Dermis lymphatic vessel endothelial cell (primary cell): Measurements from ENCODE around the gene TRAPPC3L. TPM values are rescaled to one million over a fixed set of nuclear protein-coding genes. Genes with fewer than 3 reads are reported as not detected.

Experiments
- total RNA-seq: library from RNA; depleted of rRNA; stranded (reverse); fragments of >200 nt; gene quantifications from 2 replicates; pipeline ENCODE4 v1.2.1, GENCODE V29; 2014

TRAPPC3L gene
- 0.11 and 0.34 TPM in 2 replicates for total RNA-seq

DNA sequence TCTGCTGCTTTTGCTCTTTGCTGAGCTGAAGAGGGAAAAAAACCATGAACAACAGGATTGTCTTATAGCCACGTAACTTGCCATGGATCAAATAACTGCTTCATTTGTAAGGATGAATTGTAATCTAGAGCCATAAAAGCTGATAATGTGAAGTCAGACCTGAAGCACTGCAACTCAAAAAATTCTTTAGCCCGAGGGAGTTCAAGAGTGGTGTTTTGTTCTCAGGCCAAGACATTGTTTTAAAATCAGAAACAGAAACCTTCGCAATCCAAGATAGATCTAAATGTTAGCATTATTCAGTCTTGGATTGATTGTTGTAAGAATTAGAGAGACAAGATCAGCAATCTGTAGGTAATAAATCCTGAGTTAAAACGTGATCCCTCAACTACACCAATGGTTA is at the start of gene TRAPPC3L:
TRAPPC3L (minus strand) TSS at position 34 of the 400 bp plus-strand sequence. CDS start 170 bp downstream, outside the sequence.

DNA sequence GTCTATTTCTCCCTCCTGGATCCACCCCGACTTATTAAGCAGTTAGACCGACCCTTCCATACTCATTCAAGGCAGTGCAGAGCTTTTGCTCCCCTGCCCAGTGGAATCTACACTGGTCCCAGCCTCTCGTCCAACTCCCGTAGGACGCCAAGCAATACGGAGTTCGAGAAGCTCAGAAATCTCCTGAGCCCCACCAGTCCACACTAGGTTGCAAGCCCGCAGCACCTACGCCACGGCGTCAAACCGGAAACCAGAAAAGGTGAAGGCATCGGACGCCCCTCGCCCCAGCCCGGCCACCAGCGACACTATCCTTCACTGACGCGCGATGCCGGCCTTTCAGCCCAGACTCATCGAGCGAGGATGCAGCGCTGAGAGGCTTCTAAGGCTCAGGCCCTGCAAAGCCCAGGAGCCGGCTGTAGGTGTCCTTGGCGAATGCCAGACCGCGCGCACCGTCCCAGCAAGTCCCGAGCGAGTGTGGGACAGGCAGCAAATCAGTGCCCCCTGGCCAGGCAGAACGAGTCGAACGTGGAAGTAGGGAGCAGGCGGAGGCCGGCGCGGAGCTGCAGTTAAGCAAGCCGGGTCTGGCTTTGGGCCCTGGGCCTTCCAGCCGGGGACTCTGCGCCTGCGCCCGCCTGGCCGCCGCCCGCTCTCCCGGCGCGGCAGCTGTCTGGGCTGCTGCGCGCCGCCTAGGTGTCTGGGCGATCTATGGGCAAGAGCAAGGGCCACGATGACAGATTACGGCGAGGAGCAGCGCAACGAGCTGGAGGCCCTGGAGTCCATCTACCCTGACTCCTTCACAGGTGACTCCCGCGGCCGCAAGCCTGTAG is 25.6 kb upstream of the TRAPPC3L start, which contains the start of gene RWDD1:
RWDD1 (plus strand) TSS at position 649 of the 827 bp plus-strand sequence; CDS start at position 728, 79 bp downstream.

DNA sequence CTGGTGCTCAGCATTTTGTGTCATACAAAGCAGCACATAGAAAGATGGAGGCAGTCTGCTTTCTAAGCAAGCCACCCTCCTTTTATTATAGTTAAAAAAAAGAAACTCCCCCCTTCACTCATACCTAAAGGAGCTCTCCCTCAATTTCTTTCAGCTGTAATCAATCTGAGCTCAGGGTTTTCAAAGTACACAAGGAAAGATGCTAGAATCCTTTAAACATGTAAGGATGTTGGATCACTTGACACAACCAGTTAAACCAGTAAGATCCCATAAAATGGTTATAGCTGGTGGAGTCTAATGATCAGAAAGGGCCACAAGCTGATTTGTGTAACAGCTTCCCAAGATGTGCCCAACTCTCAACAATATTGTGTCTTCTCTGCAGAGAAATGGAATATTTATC is 8.0 kb upstream of the TRAPPC3L start, which contains the start of gene CALHM4:
CALHM4 (plus strand) TSS at position 301 of the 400 bp plus-strand sequence; CDS start at position 344, 43 bp downstream.

DNA sequence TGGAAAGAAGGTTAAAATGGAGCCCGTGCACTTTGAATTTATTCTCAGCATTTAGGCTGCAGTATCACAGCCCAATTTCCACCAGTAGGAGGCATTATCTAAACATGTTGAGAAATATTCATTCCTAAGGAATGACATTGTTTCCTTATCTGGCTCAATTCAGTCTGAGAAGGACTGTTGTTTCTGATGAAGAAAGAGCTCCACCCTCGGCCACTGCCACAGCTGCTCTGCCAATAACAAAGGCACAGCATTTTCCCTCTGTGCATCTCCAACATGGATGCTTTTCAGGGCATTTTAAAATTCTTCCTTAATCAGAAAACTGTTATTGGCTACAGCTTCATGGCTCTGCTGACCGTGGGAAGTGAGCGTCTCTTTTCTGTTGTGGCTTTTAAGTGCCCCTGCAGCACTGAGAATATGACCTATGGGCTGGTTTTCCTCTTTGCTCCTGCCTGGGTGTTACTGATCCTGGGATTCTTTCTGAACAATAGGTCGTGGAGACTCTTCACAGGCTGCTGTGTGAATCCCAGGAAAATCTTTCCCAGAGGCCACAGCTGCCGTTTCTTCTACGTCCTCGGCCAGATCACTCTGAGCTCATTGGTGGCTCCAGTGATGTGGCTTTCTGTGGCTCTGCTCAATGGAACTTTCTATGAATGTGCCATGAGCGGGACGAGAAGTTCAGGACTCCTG is 33.9 kb downstream of the TRAPPC3L start, which contains the start of gene CALHM5:
CALHM5 (plus strand) TSS at position 216 of the 687 bp plus-strand sequence; CDS start at position 274, 58 bp downstream.

DNA sequence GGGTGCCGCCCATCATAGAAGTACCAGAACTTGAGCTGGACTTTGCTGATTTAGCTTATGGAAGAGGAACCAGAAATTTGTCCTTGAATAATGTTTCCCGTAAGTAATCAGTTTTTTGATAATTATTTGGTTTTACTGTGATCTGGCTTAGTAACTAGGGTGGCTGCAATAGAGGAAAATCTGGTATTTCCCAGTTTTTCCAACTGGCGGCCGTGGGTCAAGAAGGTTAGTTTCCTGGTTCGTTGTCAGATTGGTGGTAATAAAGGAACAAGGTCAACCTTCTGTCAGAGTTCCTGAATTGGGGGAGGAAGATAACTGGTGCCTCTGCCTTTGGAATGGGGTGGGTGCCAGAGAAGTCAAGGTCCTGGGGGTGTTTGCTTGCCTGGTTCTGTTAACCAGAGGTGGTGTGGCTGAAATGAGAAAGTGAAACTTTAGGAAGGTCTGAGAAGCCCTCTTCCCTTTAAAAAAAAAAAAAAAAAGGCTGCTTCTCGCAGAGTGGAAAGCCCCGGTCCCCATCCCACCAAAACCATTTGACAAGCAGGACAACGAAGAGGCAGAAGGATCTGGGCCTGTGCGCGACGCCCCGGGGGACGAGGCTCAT is 84.1 kb downstream of the TRAPPC3L start, which contains the start of gene CALHM6:
CALHM6 (plus strand) TSS at position 45 of the 601 bp plus-strand sequence; CDS start at position 600, 555 bp downstream.

Other genes with a start within 250 kb of the TRAPPC3L start
- 14.3 and 16.8 TPM in 2 replicates for gene DSE, start 174.7 kb downstream of the TRAPPC3L start, total RNA-seq
- 3.7 and 4.2 TPM in 2 replicates for gene CALHM6, start 84.3 kb downstream of the TRAPPC3L start, total RNA-seq
- 1.3 and 2.6 TPM in 2 replicates for gene CALHM5, start 34.0 kb downstream of the TRAPPC3L start, total RNA-seq
- 0.11 and 0.26 TPM in 2 replicates for gene CALHM4, start 8.1 kb upstream of the TRAPPC3L start, total RNA-seq
- gene RWDD1, start 25.8 kb upstream of the TRAPPC3L start, total RNA-seq, result 23.4 and 31.5 TPM in 2 replicates
- 0.65 and 2.6 TPM in 2 replicates for gene RSPH4A, start 70.8 kb upstream of the TRAPPC3L start, total RNA-seq
- 21.0 and 30.9 TPM in 2 replicates for gene ZUP1, start 123.1 kb upstream of the TRAPPC3L start, total RNA-seq
- gene KPNA5, start 135.5 kb upstream of the TRAPPC3L start, total RNA-seq, result 13.9 and 19.4 TPM in 2 replicates
- gene FAM162B, start 220.0 kb upstream of the TRAPPC3L start, total RNA-seq, result 6.5 and 7.9 TPM in 2 replicates